ENCODE results near the gene EIF5A2. TPM values are rescaled to one million over a fixed set of nuclear protein-coding genes. Genes with fewer than 3 reads are reported as not detected.
"Not testable (repeated sequence)": the region's sequence is repeated elsewhere in the genome, so short reads cannot be mapped to it uniquely, and the experiment has no call there.

Gene EIF5A2
- total RNA-seq: 10 to 100 TPM; 11.8 to 12.3 TPM

DNA sequence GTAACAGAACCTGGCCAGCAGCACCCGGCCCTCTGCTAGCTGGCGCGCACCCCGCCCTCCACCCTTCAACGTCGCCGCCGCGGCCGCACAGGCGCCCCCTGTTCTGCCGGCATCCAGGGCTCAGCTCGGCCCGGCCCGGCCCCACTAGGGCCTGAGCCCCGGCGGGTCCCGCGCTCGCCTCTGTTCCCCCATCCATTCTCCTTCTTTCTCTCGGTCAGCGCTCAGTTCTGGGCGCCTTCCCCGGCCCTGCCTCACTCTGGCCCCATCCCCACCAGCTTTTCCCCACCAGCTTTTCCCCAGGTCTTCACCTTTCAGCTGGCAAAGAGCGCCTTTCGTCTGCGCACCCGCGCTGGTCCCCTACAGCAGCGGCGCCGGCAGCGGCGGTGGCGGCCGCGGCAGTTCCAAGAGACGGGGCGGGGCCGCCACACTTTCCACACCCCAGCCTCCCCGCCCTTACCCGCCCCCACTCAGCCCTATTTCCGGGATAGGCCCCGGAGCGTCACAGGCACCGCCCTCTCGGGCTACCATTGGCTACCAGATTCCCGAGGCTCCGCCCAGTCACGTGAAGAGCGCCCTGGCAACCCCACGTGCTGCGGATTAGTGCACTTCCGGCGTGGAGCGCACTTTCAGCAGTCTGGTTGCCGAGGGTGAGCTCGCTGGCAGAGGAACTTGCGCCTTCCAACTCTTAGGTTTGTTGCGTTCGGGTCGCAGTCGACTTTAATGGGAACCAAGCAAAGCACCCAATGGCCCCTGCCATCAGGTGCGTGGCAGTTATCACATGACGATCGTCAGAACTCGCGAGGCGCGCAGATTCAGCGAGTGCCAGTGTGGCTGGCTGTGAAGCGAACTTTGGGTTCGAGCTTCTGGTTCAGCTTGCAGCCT lies at the start of gene EIF5A2:
TSS of gene EIF5A2 (minus strand) at position 403 of the 882 bp plus-strand sequence. CDS start 831 bp downstream, outside the sequence.
- Mint-ChIP-seq H3K4me1 (peaks cover 26% of the 10 kb centered on the region), H3K4me3 (peak within 1 kb of the TSS; percentile 89), H3K27me3 (peaks cover 13% of the 10 kb centered on the region), H3K9me3 (ENCODE audit: low read depth) (no peaks in the 10 kb centered on the region), H3K36me3 (peaks cover 9% of the 10 kb centered on the region), H3K27ac (peak within 1 kb of the TSS; percentile 91)
- CTCF ChIA-PET: interaction anchor here (0.6 to 1.5 kb wide), 4 partner anchors 35 to 658 kb away, joined by 3 to 8 read pairs (median 4); partner anchors contain the start of gene RPL22L1
- peak; percentile 95 for ATAC-seq
- peak; percentile 96 for DNase-seq

DNA sequence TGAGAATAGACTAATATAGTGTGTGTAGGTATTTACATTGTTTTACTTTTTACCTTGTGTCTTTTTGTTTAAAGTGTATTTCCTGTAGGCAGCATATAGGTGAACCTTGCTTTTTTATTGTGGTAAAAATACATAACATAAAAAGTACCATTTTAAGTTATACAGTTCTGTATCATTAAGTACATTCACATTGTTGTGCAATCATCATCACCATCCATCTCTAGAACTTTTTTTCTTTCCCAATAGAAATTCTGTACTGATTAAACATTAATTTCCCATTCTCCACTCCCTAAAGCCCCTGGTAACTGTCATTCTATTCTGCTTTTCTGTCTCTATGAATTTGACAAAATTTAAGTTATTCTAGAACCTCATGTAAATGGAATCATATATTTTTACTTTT lies 48.2 kb upstream of the EIF5A2 start:
- H3K27me3 Mint-ChIP-seq: peaks cover 30% of the 10 kb centered on the region
- no peak overlapping the region for H3K27ac Mint-ChIP-seq
- no peaks in the 10 kb centered on the region for H3K4me1 Mint-ChIP-seq
- no peak overlapping the region for H3K4me3 Mint-ChIP-seq
- CTCF ChIA-PET: no interaction called here
- no peaks in the 10 kb centered on the region for H3K36me3 Mint-ChIP-seq
- no peaks in the 10 kb centered on the region for H3K9me3 Mint-ChIP-seq (ENCODE audit: low read depth)
- no peak for DNase-seq
- ATAC-seq: no peak

DNA sequence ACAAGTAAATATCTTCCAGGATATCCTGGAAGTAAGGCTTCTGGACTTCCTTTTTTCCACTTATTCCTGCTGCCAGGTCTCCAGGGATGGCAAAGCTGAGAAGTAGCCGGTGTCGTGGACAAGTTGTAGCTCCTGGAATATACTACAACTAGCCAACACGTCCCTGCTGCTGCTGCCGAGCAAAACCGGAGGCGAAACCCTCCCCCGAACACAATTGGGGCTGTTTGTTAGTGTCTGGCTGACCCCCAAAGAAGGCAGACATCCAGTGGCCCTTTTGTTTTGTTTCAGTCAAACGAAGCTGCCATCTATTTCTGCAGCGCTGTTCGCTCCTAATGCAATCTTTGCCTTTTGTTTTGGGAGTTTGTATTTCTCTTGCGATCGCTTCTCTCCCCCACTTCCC lies 45.3 kb upstream of the EIF5A2 start:
- CTCF ChIA-PET: no interaction called here
- no peak for ATAC-seq

DNA sequence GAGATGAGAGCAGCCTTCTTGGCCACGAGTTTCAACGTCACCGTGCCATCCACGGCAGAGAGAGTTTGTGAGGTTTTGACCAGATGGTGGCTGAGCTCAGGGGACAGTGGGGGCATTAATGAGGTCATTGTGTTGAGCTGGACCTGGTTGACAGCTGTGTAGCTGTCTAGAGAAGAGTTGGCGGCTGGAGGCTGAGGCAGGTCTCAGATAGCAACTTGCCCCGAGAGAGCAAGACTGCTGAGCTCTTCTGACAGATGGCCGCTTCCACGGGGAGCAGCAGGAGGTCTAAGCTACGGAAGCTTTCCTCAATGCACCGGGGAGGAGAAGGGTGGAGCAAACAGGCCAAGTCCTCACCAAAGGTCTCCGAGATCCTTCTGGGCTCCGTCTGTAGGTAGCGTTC lies 44.8 kb upstream of the EIF5A2 start:
- peaks cover 35% of the 10 kb centered on the region for H3K27me3 Mint-ChIP-seq
- H3K27ac Mint-ChIP-seq: no peak overlapping the region
- no peak overlapping the region for H3K4me3 Mint-ChIP-seq
- CTCF ChIA-PET: no interaction called here
- DNase-seq (no peak), ATAC-seq (no peak)
- no peaks in the 10 kb centered on the region for H3K9me3 Mint-ChIP-seq (ENCODE audit: low read depth)
- no peaks in the 10 kb centered on the region for H3K36me3 Mint-ChIP-seq
- H3K4me1 Mint-ChIP-seq: no peaks in the 10 kb centered on the region

More for the DNA sequence above, 45.3 kb upstream of the EIF5A2 start:
- no peaks in the 10 kb centered on the region for H3K4me1 Mint-ChIP-seq
- no peak overlapping the region for H3K4me3 Mint-ChIP-seq
- no peak for DNase-seq
- H3K9me3 Mint-ChIP-seq (ENCODE audit: low read depth): no peaks in the 10 kb centered on the region
- H3K36me3 Mint-ChIP-seq: no peaks in the 10 kb centered on the region
- H3K27me3 Mint-ChIP-seq: peaks cover 36% of the 10 kb centered on the region
- H3K27ac Mint-ChIP-seq: no peak overlapping the region

DNA sequence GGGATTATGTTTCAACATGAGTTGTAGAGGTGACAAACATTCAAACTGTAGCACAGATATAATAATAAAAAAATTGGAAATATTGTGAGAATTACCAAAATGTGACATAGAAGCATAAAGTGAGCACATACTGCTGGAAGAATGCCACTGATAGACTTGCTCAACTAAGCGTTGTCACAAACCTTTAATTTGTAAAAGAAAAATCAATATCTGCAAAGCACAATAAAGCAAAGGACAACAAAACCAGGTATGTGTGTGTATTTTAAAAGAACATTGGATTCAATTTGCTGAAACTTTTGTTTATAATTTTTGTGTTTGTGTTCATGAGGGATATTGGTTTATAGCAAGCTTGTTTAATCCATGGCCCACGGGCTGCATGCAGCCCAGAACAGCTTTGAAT lies 40.8 kb upstream of the EIF5A2 start:
- no peaks in the 10 kb centered on the region for H3K36me3 Mint-ChIP-seq
- no peaks in the 10 kb centered on the region for H3K9me3 Mint-ChIP-seq (ENCODE audit: low read depth)
- CTCF ChIA-PET: no interaction called here
- H3K4me1 Mint-ChIP-seq: no peaks in the 10 kb centered on the region
- peaks cover 17% of the 10 kb centered on the region for H3K27me3 Mint-ChIP-seq
- no peak overlapping the region for H3K27ac Mint-ChIP-seq
- no peak for DNase-seq
- no peak overlapping the region for H3K4me3 Mint-ChIP-seq
- no peak for ATAC-seq

DNA sequence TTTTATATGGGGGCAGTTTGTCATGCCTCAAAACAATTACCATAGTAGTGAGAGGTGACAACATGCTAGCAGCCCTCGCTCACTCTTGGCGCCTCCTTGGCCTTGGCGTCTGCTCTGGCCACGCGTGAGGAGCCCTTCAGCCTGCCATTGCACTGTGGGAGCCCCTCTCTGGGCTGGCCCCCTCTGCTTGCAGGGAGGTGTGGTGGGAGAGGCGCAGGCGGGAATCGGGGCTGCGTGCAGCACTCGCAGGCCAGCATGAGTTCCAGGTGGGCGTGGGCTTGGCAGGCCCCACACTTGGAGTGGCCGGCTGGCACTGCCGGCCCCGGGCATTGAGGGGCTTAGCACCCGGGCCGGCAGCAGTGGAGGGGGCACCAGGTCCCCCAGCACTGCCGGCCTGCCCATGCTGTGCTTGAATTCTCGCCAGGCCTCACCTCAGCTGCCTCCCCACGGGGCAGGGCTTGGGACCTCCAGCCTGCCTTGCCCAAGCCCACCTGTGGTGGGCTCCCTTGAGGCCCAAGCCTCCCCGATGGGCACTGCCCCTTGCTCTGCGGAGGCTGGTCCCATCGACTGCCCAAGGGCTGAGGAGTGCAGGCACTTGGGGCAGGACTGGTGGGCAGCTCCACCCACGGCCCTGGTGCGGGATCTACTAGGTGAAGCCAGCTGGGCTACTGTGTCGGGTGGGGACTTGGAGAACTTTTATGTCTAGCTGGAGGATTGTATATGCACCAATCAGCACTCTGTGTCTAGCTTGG lies 38.8 kb upstream of the EIF5A2 start:
- peaks cover 19% of the 10 kb centered on the region for H3K27me3 Mint-ChIP-seq
- no peak for ATAC-seq

DNA sequence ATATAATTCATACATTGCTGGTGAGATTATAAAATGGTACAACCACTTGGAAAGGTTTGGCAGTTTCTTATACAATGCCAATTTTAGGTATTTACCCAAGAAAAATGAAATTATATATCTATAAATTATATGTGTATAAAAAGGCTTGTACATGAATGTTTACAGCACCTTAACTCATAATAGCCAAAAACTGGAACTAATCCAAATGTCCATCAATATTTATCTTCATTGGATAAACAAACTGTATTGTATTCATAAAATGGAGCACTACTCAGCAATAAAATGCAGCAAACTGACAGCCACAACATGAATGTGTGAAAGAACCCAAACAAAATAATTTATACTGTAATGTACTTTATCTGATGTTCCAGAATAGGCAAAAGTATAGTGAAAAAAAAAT lies 33.6 kb upstream of the EIF5A2 start:
- Mint-ChIP-seq H3K36me3 (no peaks in the 10 kb centered on the region), H3K4me3 (no peak overlapping the region), H3K9me3 (ENCODE audit: low read depth) (peaks cover 11% of the 10 kb centered on the region), H3K4me1 (no peaks in the 10 kb centered on the region), H3K27ac (no peak overlapping the region), H3K27me3 (peaks cover 21% of the 10 kb centered on the region)
- CTCF ChIA-PET: no interaction called here
- DNase-seq (no peak), ATAC-seq (no peak)

More for the DNA sequence above, 38.8 kb upstream of the EIF5A2 start:
- H3K9me3 Mint-ChIP-seq (ENCODE audit: low read depth): peaks cover 3% of the 10 kb centered on the region
- no peaks in the 10 kb centered on the region for H3K36me3 Mint-ChIP-seq
- H3K27ac Mint-ChIP-seq: no peak overlapping the region
- no peak overlapping the region for H3K4me3 Mint-ChIP-seq
- H3K4me1 Mint-ChIP-seq: no peaks in the 10 kb centered on the region
- DNase-seq: no peak
- CTCF ChIA-PET: no interaction called here

DNA sequence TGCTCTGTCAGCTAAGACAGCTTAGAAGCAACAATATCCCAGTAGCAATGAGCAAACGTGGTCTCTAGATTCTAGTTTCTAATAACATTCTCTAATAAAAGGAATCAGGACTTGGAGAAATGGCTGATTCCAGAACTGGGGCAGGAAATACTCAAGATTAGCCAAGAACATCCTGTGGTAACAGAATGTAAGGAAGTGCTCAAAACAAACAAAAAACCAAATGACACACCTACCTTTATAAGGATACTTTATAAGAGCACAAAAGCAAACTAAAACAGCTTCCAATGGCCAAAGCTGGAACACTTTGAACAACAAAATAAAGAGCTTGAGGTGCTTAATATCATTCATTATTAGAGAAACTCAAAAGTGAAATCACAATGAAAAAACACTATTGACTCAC lies 33.1 kb upstream of the EIF5A2 start:
- no peak overlapping the region for H3K27ac Mint-ChIP-seq
- peaks cover 21% of the 10 kb centered on the region for H3K27me3 Mint-ChIP-seq
- H3K4me3 Mint-ChIP-seq: no peak overlapping the region
- no peak for DNase-seq
- CTCF ChIA-PET: no interaction called here
- no peaks in the 10 kb centered on the region for H3K4me1 Mint-ChIP-seq
- ATAC-seq: no peak
- no peaks in the 10 kb centered on the region for H3K36me3 Mint-ChIP-seq
- H3K9me3 Mint-ChIP-seq (ENCODE audit: low read depth): peaks cover 11% of the 10 kb centered on the region

DNA sequence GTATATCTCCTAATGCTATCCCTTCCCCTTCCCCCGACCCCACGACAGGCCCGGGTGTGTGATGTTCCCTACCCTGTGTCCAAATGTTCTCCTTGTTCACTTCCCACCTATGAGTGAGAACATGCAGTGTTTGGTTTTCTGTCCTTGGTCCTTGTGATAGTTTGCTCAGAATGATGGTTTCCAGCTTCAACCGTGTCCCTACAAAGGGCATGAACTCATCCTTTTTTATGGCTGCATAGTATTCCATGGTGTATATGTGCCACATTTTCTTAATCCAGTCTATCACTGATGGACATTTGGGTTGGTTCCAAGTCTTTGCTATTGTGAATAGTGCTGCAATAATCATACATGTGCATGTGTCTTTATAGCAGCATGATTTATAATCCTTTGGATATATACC lies 24.6 kb upstream of the EIF5A2 start:
- H3K4me3 Mint-ChIP-seq; H3K9me3 Mint-ChIP-seq (ENCODE audit: low read depth); ATAC-seq; CTCF ChIA-PET; H3K4me1 Mint-ChIP-seq; H3K36me3 Mint-ChIP-seq; H3K27ac Mint-ChIP-seq; DNase-seq: not testable (repeated sequence)
- peaks cover 29% of the 10 kb centered on the region for H3K27me3 Mint-ChIP-seq

DNA sequence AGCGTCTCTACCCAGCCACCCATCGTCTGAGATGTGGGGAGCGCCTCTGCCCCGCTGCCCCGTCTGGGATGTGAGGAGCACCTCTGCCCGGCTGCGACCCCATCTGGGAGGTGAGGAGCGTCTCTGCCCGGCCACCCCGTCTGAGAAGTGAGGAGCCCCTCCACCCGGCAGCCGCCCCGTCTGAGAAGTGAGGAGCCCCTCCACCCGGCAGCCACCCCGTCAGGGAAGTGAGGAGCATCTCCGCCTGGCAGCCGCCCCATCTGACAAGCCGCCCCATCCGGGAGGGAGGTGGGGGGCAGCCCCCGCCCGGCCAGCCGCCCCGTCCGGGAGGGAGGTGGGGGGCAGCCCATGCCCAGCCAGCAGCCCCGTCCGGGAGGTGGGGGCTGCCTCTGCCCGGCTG lies 15.1 kb upstream of the EIF5A2 start:
- H3K36me3 Mint-ChIP-seq, ATAC-seq: not testable (repeated sequence)

DNA sequence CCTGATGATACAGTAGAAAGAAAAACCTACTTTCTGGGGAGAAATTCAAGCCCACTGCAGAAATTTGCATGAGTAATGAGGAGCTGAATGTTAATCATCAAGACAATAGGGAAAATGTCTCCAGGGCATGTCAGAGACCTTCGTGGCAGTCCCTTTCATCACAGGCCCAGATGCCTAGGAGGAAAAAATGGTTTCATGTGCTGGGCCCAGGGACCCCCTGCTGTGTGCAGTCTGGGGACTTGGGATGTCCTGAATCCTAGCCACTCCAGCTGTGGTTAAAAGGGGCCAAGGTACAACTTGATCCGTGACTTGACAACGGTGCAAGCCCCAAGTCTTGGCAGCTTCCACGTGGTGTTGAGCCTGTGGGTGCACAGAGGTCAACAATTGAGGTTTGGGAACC lies 10.3 kb upstream of the EIF5A2 start:
- H3K9me3 Mint-ChIP-seq (ENCODE audit: low read depth): peaks cover 7% of the 10 kb centered on the region
- CTCF ChIA-PET: no interaction called here

More for the DNA sequence above, 15.1 kb upstream of the EIF5A2 start:
- H3K4me1 Mint-ChIP-seq; H3K9me3 Mint-ChIP-seq (ENCODE audit: low read depth); CTCF ChIA-PET; DNase-seq; H3K4me3 Mint-ChIP-seq; H3K27ac Mint-ChIP-seq: not testable (repeated sequence)
- peaks cover 18% of the 10 kb centered on the region for H3K27me3 Mint-ChIP-seq

DNA sequence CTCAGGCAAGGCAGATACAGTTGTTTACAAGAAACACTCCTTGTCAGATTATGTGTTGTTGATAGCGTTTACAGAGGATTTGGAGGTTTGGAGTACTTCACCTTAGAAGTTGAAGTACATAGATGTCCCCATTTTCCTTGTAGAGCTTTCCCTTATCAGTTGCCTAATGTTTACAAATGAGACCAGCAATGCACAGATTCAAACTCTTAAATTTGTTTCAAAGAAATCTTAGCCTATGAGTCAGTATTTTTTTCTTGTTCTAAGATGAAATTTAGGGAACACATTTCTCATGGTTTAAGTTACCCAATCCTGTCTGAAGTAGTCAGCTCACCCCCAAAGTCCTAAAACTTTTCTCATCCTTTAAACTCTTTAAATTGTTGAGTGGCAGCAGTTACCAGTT lies 6.3 kb upstream of the EIF5A2 start:
- no peak overlapping the region for H3K27ac Mint-ChIP-seq
- peaks cover 16% of the 10 kb centered on the region for H3K27me3 Mint-ChIP-seq
- CTCF ChIA-PET: no interaction called here
- ATAC-seq (no peak), DNase-seq (no peak)
- peaks cover 8% of the 10 kb centered on the region for H3K36me3 Mint-ChIP-seq
- H3K4me1 Mint-ChIP-seq: no peaks in the 10 kb centered on the region
- peaks cover 7% of the 10 kb centered on the region for H3K9me3 Mint-ChIP-seq (ENCODE audit: low read depth)
- no peak overlapping the region for H3K4me3 Mint-ChIP-seq

More for the DNA sequence above, 10.3 kb upstream of the EIF5A2 start:
- Mint-ChIP-seq H3K4me1 (no peaks in the 10 kb centered on the region), H3K27me3 (peaks cover 18% of the 10 kb centered on the region), H3K27ac (no peak overlapping the region), H3K36me3 (peaks cover 10% of the 10 kb centered on the region), H3K4me3 (no peak overlapping the region)
- DNase-seq: no peak
- ATAC-seq: no peak

DNA sequence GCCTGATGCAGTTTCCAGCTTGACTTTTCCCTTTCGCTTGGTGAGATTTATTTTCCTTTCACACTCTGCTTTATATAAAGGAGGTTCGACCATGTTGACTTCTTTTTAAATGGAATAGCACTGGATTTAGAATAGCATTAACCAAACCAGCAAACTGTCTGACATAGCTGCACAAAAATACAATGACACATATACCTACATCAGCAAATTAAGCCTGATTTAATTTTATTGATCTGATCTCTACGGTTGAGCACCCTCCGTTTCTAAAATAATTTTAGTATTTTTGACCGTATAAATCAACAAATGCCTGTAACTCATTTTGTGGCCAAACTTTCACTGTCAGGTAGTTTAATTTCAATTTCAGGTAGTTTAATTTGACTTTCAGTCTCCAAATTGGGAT lies 5.8 kb upstream of the EIF5A2 start:
- no peak for ATAC-seq
- DNase-seq: no peak
- peaks cover 8% of the 10 kb centered on the region for H3K36me3 Mint-ChIP-seq
- peaks cover 7% of the 10 kb centered on the region for H3K9me3 Mint-ChIP-seq (ENCODE audit: low read depth)
- no peaks in the 10 kb centered on the region for H3K4me1 Mint-ChIP-seq
- peaks cover 16% of the 10 kb centered on the region for H3K27me3 Mint-ChIP-seq
- H3K27ac Mint-ChIP-seq: no peak overlapping the region
- H3K4me3 Mint-ChIP-seq: no peak overlapping the region
- CTCF ChIA-PET: no interaction called here

DNA sequence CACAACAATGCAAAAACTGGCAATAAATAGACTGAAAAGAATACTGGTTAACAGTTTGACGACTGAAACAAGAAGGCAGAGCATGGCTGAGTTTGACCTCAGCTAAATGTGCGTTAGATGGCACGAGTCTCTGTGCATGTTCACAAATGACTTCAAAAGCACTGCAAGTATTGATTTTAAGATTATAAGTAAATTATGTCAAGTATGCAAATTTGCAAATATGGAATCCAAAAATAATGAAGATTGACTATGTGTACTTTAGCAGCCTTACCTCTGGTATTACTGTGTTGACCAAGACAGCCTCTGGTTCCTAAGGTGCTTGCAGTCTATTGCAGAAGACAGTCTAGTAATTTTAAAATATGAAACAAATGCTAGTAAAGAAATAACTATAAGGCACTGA lies 2.6 kb upstream of the EIF5A2 start:
- Mint-ChIP-seq H3K36me3 (no peaks in the 10 kb centered on the region), H3K4me3 (no peak overlapping the region), H3K4me1 (peaks cover 20% of the 10 kb centered on the region), H3K27me3 (peaks cover 19% of the 10 kb centered on the region), H3K9me3 (ENCODE audit: low read depth) (no peaks in the 10 kb centered on the region), H3K27ac (no peak overlapping the region)
- CTCF ChIA-PET: no interaction called here
- DNase-seq: no peak
- no peak for ATAC-seq

All from activated CD8-positive, alpha-beta memory T cell treated with anti-CD3 and anti-CD28 coated beads, Interleukin-2, amount 10 ng/mL, durations not matched to agents 7 days and 5 days (primary cell).